ENCODE results near the gene LMAN1.

Gene LMAN1

DNA sequence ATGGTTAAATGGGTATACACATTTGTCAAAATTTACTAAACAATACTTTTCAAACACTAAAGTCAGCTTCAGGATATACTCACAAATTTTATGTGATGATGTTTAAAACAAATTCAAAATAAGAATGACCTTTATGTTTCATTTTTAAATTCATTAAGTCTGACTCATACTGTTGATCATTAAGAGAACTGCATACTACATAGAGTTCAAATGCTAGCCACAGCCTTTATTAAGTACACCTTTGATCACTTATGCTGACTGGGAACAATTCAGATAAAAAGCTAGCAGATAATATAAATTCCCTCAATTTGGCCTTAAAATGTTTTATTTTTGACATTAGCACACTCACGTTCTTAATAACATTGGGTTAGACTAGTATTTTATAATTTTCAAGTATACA is 14.1 kb downstream of the LMAN1 start:
- Mint-ChIP-seq H3K4me1 (peaks cover 4% of the 10 kb centered on the region), H3K27me3 (no peaks in the 10 kb centered on the region), H3K27ac (no peak overlapping the region), H3K4me3 (no peak overlapping the region), H3K9me3 (peaks cover 20% of the 10 kb centered on the region), H3K36me3 (peaks cover 64% of the 10 kb centered on the region)
- ATAC-seq (ENCODE audit: low read depth) (no peak), DNase-seq (ENCODE audit: low spot score in 2 of 2) (no peak)

DNA sequence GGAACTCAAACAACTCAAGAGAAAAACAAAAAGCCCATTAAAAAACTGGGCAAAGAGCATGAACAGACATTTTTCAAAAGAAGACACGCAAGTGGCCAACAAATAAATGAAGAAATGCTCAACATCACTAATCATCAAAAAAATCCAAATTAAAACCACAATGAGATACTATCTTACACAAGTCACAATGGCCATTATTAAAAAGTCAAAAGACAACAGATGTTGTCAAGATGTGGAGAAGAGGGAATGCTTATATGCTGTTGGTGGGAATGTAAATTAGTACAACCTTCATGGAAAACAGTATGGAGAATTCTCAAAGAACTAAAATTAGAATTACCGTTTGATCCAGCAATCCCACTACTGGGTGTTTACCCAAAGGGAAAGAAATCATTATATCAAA is 15.1 kb downstream of the LMAN1 start:
- no peak for ATAC-seq (ENCODE audit: low read depth)
- Mint-ChIP-seq H3K27ac (no peak overlapping the region), H3K36me3 (peaks cover 68% of the 10 kb centered on the region), H3K27me3 (no peaks in the 10 kb centered on the region), H3K4me3 (no peak overlapping the region), H3K9me3 (peaks cover 22% of the 10 kb centered on the region), H3K4me1 (peaks cover 4% of the 10 kb centered on the region)
- DNase-seq (ENCODE audit: low spot score in 2 of 2) = no peak

DNA sequence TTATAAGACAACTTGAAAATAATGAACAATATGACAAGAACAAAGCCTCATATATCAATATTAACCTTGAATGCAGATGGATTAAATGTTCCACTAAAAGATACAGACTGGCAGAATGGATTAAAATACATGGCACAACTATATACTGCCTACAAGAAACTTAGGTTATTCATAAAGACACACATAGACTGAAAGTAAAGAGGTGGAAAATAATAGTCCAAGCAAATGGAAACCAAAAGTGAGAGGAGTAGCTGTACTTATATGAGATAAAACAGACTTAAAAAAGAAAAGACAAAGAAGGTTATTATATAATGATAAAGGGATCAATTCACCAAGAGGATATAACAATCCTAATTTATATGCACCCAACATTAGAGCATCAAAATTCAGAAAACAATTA is 18.2 kb downstream of the LMAN1 start:
- H3K36me3 Mint-ChIP-seq = peaks cover 83% of the 10 kb centered on the region

DNA sequence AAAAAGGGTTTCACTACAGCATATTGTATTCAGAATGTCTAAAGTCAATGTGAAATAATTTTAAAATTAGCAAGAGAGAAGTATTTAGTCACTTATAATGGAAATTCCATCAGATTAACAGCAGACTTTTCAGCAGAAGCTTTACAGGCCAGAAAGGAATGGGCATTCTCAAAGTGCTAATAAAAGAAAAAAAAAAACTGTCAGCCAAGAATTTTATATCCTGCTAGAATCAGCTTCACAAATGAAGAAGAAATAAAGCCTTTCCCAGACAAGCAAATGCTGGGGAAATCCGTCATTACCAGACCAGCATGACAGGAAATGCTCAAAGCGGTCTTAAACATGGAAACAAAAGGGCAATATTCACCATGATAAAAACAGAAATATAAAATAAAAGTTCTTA is 18.8 kb downstream of the LMAN1 start:
- Mint-ChIP-seq H3K27me3 (no peaks in the 10 kb centered on the region), H3K9me3 (peaks cover 22% of the 10 kb centered on the region), H3K4me1 (peaks cover 4% of the 10 kb centered on the region), H3K27ac (no peak overlapping the region), H3K4me3 (no peak overlapping the region), H3K36me3 (peaks cover 83% of the 10 kb centered on the region)
- DNase-seq (ENCODE audit: low spot score in 2 of 2) (no peak), ATAC-seq (ENCODE audit: low read depth) (no peak)

More for the DNA sequence above, 18.2 kb downstream of the LMAN1 start:
- Mint-ChIP-seq H3K4me1 (peaks cover 4% of the 10 kb centered on the region), H3K27ac (no peak overlapping the region), H3K27me3 (no peaks in the 10 kb centered on the region), H3K9me3 (peaks cover 22% of the 10 kb centered on the region), H3K4me3 (no peak overlapping the region)
- ATAC-seq (ENCODE audit: low read depth) (no peak), DNase-seq (ENCODE audit: low spot score in 2 of 2) (no peak)

DNA sequence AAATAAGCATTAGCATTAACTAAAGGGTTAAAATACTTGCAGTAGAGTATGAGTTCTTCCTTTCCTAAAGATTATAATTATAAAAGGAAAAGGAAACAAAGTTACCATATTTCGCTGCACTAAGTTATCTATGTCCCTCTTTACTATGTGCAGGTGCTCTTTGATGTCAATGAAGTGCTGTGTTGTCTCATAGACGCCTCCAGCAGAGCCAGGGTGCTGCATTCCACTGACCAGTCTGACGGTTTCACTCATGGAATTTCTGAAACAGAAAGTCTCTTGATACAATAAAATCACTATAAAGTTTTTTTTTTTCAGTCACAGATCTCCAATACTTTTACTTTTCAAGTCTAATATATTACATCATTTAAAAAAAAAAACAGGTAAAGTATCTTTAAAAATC is 26.1 kb downstream of the LMAN1 start:
- no peak overlapping the region for H3K27ac Mint-ChIP-seq
- DNase-seq (ENCODE audit: low spot score in 2 of 2) = no peak

DNA sequence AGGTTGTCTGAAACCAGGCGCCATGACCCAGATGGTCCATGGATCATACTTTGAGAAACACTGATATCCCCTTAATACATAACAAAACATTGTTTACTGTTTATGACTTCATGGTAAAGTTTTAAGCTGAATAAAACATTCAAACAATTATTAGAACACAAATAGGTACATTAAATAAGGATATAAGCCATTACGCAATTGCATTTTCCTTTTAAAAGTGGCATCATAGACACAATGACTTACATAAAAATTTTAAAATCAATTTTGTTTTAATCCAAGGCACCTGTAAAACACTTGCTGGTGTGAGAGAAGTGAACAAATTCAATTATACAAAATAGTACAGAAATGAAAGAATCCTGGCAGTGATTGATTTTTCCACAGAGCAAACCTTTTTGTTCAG is 30.4 kb downstream of the LMAN1 start:
- DNase-seq (ENCODE audit: low spot score in 2 of 2) = no peak
- ATAC-seq (ENCODE audit: low read depth) = no peak
- no peaks in the 10 kb centered on the region for H3K9me3 Mint-ChIP-seq
- H3K27ac Mint-ChIP-seq = no peak overlapping the region
- H3K27me3 Mint-ChIP-seq = no peaks in the 10 kb centered on the region
- no peak overlapping the region for H3K4me3 Mint-ChIP-seq
- peaks cover 36% of the 10 kb centered on the region for H3K36me3 Mint-ChIP-seq
- H3K4me1 Mint-ChIP-seq = no peaks in the 10 kb centered on the region

More for the DNA sequence above, 26.1 kb downstream of the LMAN1 start:
- H3K9me3 Mint-ChIP-seq = no peaks in the 10 kb centered on the region
- H3K36me3 Mint-ChIP-seq = peaks cover 49% of the 10 kb centered on the region
- no peaks in the 10 kb centered on the region for H3K4me1 Mint-ChIP-seq
- ATAC-seq (ENCODE audit: low read depth) = no peak
- no peaks in the 10 kb centered on the region for H3K27me3 Mint-ChIP-seq
- H3K4me3 Mint-ChIP-seq = no peak overlapping the region

DNA sequence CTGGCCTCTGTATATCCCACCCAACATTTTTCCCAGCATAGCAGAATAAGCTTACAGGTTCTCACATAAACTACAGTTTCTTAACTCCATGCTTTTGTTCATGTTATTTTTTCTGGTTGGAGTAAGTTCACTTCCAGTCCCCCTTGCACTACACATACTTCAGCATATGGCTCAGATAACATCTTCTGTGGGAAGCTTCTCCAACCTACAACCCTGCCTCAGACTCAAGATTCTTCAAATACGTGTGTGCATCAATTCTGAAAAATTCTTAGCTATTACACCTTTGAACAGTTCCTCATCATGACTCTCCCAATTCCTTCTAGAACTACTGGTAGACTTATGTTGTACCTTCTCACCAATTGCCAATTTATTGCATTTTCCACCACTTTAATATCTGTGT is 33.1 kb downstream of the LMAN1 start:
- Mint-ChIP-seq H3K4me3 (no peak overlapping the region), H3K27me3 (peaks cover under 1% of the 10 kb centered on the region), H3K27ac (no peak overlapping the region), H3K36me3 (peaks cover 23% of the 10 kb centered on the region), H3K4me1 (no peaks in the 10 kb centered on the region), H3K9me3 (no peaks in the 10 kb centered on the region)
- no peak for DNase-seq (ENCODE audit: low spot score in 2 of 2)
- no peak for ATAC-seq (ENCODE audit: low read depth)

DNA sequence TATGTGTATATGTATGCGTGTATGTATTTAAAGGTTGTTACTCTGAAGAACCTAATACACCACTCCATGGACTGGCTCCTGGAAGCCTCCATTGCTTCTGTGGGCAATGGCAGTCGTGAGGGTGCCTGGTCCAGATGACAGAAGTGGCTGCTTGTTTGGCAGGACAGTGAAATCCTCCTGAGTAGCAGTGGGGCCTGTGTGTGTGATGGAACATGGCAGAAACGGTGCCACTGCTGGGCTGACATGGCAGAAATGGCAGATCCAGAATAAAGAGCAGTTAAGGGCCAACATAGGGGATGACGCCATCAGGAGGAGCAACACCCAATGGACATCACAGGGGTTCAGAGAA is 34.5 kb downstream of the LMAN1 start:
- ATAC-seq (ENCODE audit: low read depth) (no peak), DNase-seq (ENCODE audit: low spot score in 2 of 2) (no peak)
- Mint-ChIP-seq H3K36me3 (peaks cover 23% of the 10 kb centered on the region), H3K27me3 (peaks cover 4% of the 10 kb centered on the region), H3K4me3 (no peak overlapping the region), H3K9me3 (no peaks in the 10 kb centered on the region), H3K27ac (no peak overlapping the region), H3K4me1 (no peaks in the 10 kb centered on the region)

DNA sequence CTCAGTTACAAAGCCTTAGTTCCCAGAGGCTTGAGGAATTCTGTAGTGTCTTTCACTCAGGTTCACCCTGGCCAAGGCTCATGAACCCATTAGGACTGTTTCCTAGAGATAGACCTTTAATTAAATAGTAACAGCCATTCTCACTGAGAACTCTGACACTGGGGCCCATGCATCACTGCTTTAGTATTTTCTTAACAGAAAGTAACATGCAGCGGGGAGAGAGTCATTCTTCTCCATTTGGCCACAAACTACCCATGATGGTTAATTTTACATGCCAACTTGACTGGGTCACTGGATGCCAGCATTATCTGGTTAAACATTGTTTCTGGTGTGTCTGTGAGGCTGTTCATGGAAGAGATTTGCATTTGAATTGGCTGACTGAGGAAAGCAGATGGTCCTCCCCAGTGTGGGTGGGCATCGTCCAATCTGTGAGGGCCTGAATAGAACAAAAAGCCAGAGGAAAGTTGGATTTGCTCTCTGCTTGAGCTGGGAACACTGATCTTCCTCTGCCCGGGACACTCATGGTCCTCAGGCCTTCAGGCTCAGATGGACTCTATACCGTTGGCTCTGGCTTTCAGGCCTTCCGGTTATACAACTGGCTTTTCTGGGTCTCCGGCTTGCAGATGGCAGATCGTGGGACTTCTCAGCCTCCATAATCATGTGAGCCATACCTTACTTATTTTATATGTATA is 35.0 kb downstream of the LMAN1 start:
- DNase-seq (ENCODE audit: low spot score in 2 of 2) = no peak
- ATAC-seq (ENCODE audit: low read depth) = no peak
- H3K4me1 Mint-ChIP-seq = no peaks in the 10 kb centered on the region
- H3K9me3 Mint-ChIP-seq = no peaks in the 10 kb centered on the region
- peaks cover 22% of the 10 kb centered on the region for H3K36me3 Mint-ChIP-seq
- peaks cover 4% of the 10 kb centered on the region for H3K27me3 Mint-ChIP-seq
- H3K27ac Mint-ChIP-seq = no peak overlapping the region
- H3K4me3 Mint-ChIP-seq = no peak overlapping the region

DNA sequence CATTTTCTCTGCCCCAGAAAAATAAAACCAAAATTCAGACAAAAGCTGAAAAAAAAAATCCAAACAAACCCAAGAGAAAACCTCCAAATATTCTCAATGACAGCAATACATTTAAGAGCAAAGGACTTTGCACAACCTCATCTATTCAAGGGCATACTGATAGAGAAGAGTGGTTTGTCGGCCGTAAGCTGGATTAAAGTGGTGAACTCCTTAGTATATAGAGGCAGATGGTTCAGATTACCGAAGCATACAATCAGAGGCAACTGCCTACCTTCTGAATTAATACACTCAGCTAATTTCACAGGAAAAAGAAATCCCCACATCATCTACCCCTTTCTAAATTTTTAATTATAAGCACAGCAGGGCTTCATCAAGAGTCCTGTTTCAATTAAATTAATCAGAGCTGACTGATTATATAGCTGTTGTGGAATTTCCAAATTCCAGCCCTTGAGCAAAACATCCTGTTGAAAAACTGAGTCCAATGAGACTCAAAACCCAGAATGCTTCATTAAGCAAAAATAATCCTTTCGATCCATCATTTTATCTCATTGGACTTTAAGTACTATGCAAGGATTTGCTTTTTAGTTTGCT is 40.5 kb downstream of the LMAN1 start, which contains the start of gene CPLX4:
Gene CPLX4 (minus strand): TSS at position 190 of the 591 bp plus-strand sequence. CDS start 187 bp downstream, at position 3.
- no peaks in the 10 kb centered on the region for H3K9me3 Mint-ChIP-seq
- H3K4me3 Mint-ChIP-seq = no peak within 1 kb of the TSS
- no peaks in the 10 kb centered on the region for H3K4me1 Mint-ChIP-seq
- H3K27me3 Mint-ChIP-seq = peaks cover 8% of the 10 kb centered on the region
- ATAC-seq (ENCODE audit: low read depth) = no peak
- no peak for DNase-seq (ENCODE audit: low spot score in 2 of 2)
- H3K36me3 Mint-ChIP-seq = no peaks in the 10 kb centered on the region
- no peak within 1 kb of the TSS for H3K27ac Mint-ChIP-seq

DNA sequence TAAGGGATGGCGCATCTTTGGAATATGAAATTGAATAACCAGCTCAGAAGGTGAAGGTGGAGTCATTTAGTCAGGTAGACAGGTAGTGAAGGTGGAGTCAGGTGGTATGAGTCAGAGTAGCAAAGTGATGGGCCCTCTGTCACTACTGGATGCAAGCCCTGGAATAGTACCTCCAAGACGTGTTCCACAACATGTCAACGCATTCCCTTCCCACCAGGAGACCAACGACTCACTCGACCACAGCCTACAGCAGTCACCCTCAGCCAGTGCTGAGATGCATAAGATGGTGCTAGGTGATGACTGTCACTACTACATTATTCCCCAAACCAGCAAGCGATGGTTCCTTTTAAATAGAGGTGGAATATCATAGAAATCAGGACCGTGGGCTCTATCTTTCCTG is 47.4 kb downstream of the LMAN1 start:
- no peaks in the 10 kb centered on the region for H3K9me3 Mint-ChIP-seq
- H3K4me3 Mint-ChIP-seq = no peak overlapping the region
- peaks cover 9% of the 10 kb centered on the region for H3K27me3 Mint-ChIP-seq
- ATAC-seq (ENCODE audit: low read depth) (no peak), DNase-seq (ENCODE audit: low spot score in 2 of 2) (no peak)
- H3K27ac Mint-ChIP-seq = no peak overlapping the region
- no peaks in the 10 kb centered on the region for H3K36me3 Mint-ChIP-seq
- H3K4me1 Mint-ChIP-seq = no peaks in the 10 kb centered on the region

DNA sequence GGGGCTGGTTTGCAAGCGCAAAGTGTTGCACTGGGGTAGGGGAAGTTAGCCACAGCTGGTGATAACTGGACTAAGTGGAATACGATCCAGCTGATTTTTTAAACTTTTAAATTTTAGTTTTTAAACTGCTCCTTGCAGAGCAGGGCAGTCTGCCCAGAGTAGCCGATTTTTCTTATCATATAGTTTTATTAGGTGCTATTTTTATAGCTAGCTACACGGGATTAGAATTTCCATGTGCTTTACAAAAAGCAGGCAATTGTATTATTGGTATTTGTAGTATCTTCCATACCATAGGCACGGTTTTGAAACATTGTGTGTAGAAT is 50.2 kb downstream of the LMAN1 start:
- Mint-ChIP-seq H3K9me3 (no peaks in the 10 kb centered on the region), H3K4me1 (no peaks in the 10 kb centered on the region), H3K27me3 (peaks cover 15% of the 10 kb centered on the region), H3K4me3 (peak overlapping the region; percentile 61), H3K36me3 (no peaks in the 10 kb centered on the region), H3K27ac (no peak overlapping the region)
- no peak for DNase-seq (ENCODE audit: low spot score in 2 of 2)
- ATAC-seq (ENCODE audit: low read depth) = no peak

DNA sequence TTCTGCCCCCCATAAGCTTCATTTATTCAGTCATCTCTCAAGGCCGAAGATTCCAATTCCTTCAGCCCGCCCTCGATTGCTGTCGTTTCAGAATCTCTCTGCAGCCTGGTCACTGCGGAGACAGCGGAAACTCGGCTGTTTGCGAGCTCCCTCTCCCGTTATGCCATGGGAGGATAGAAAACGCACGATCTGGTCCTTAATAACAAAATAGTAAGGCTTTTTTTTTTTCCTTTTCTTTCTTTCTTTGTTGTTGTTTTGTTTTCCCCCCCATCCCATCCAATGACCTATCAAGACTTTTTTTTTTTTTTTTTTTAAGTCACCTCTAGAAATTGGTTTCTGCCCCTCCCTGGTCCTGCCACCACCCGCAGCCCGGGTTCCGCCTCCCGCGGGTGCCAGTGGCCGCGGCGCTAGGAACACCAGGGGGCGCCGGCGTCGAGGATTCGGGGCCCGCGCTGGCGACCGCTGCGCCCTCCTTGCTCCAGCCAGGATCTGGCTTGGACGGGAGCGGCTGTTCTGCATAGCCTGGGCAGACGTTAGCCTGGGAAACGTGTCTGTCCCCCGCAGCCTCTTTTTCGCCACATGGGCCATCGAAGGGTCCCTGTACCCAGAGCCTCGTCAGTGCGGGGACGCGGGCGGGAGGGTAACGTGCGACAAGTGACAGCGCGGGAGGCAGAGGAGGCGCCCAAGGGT is 50.7 kb downstream of the LMAN1 start:
- Mint-ChIP-seq H3K36me3 (no peaks in the 10 kb centered on the region), H3K27me3 (peaks cover 15% of the 10 kb centered on the region), H3K9me3 (no peaks in the 10 kb centered on the region), H3K4me3 (peak overlapping the region; percentile 61), H3K4me1 (no peaks in the 10 kb centered on the region), H3K27ac (no peak overlapping the region)
- ATAC-seq (ENCODE audit: low read depth) = peak; percentile 88
- DNase-seq (ENCODE audit: low spot score in 2 of 2) = peak; percentile 60 to 75

DNA sequence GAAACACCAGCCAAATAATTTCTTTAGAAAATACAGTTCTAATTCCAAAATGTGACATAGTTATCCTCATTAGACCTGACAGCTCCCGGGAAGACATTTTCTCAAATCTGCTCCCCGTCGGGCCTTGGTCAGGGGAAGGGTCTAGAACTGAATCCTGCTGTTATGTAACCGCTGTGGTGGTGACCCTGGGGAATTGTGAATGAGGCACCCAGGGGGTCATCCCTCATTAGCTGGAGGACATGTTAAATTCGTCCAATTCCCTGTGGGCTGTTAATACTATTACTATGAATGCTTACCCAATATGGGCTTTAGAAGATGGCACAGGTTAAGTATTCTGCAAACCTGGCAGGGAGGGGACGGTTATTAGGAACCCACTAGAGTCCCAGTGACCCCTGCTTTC is 52.4 kb downstream of the LMAN1 start:
- ATAC-seq (ENCODE audit: low read depth) = no peak
- Mint-ChIP-seq H3K4me1 (no peaks in the 10 kb centered on the region), H3K27ac (no peak overlapping the region), H3K9me3 (no peaks in the 10 kb centered on the region), H3K4me3 (no peak overlapping the region), H3K27me3 (peaks cover 19% of the 10 kb centered on the region), H3K36me3 (no peaks in the 10 kb centered on the region)
- no peak for DNase-seq (ENCODE audit: low spot score in 2 of 2)

DNA sequence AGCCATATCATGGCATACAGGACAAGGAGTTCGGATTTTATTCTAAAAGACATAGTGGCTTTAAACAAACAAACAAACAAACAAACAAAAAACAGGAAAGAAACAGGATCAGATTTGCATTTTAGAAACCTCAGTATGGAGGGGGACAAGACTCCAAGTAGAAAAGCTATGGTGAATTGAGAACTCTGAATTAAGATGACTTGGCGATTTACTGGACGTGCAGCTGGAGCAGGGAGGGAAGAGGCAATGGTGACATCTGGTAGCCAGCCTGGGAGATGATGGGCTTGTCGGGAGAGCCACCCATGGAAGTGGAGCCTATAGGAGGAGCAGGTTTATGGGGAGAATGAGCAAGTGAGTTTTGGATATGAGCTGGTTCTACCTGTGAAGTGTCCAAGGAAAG is 53.8 kb downstream of the LMAN1 start:
- Mint-ChIP-seq H3K27me3 (peaks cover 16% of the 10 kb centered on the region), H3K4me1 (no peaks in the 10 kb centered on the region), H3K36me3 (no peaks in the 10 kb centered on the region), H3K4me3 (no peak overlapping the region), H3K9me3 (no peaks in the 10 kb centered on the region), H3K27ac (no peak overlapping the region)
- no peak for ATAC-seq (ENCODE audit: low read depth)
- no peak for DNase-seq (ENCODE audit: low spot score in 2 of 2)
